Measurements from ENCODE around the gene TRIM25.

The TRIM25 gene

GRCh38 chr17:56913353-56913866 lies 439 bp downstream of the TRIM25 start (continued):
- TF ChIP-seq, protein P1, sequence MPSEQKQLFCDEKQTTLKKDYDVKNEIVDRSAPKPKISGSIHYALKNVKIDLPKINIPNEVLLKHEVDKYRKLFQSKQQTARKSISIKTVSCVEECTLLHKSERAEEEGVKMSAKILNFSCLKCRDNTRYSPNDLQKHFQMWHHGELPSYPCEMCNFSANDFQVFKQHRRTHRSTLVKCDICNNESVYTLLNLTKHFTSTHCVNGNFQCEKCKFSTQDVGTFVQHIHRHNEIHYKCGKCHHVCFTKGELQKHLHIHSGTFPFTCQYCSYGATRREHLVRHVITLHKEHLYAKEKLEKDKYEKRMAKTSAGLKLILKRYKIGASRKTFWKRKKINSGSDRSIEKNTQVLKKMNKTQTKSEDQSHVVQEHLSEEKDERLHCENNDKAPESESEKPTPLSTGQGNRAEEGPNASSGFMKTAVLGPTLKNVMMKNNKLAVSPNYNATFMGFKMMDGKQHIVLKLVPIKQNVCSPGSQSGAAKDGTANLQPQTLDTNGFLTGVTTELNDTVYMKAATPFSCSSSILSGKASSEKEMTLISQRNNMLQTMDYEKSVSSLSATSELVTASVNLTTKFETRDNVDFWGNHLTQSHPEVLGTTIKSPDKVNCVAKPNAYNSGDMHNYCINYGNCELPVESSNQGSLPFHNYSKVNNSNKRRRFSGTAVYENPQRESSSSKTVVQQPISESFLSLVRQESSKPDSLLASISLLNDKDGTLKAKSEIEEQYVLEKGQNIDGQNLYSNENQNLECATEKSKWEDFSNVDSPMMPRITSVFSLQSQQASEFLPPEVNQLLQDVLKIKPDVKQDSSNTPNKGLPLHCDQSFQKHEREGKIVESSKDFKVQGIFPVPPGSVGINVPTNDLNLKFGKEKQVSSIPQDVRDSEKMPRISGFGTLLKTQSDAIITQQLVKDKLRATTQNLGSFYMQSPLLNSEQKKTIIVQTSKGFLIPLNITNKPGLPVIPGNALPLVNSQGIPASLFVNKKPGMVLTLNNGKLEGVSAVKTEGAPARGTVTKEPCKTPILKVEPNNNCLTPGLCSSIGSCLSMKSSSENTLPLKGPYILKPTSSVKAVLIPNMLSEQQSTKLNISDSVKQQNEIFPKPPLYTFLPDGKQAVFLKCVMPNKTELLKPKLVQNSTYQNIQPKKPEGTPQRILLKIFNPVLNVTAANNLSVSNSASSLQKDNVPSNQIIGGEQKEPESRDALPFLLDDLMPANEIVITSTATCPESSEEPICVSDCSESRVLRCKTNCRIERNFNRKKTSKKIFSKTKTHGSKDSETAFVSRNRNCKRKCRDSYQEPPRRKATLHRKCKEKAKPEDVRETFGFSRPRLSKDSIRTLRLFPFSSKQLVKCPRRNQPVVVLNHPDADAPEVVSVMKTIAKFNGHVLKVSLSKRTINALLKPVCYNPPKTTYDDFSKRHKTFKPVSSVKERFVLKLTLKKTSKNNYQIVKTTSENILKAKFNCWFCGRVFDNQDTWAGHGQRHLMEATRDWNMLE (tag by site-specific recombination; conservative IDR thresholded peaks at IDR 0.05; ENCODE audit: low read depth): no peak
- TF ChIP-seq ZNF23 (tag by site-specific recombination; IDR thresholded peaks at IDR 0.05; ENCODE audit: borderline replicate concordance) (no peak), ZNF626 (tag by site-specific recombination; IDR thresholded peaks at IDR 0.05) (no peak), ZNF777 (tag by site-specific recombination; IDR thresholded peaks at IDR 0.05; ENCODE audit: borderline replicate concordance) (peak; percentile 86), ZNF280C (tag by site-specific recombination; IDR thresholded peaks at IDR 0.05) (no peak), ZNF792 (tag by site-specific recombination; IDR thresholded peaks at IDR 0.05) (no peak), ZSCAN16 (tag by site-specific recombination; IDR thresholded peaks at IDR 0.05) (no peak), ZNF426 (tag by site-specific recombination; IDR thresholded peaks at IDR 0.05) (no peak), GLI4 (tag by site-specific recombination; IDR thresholded peaks at IDR 0.05) (0 out of 2 replicates have a peak, but pooled peaks have one; percentile 16), ZNF610 (tag by site-specific recombination; IDR thresholded peaks at IDR 0.05; ENCODE audit: borderline replicate concordance) (0 out of 2 replicates have a peak, but pooled peaks have one; percentile 17), ZNF585B (tag by site-specific recombination; IDR thresholded peaks at IDR 0.05) (peak; percentile 24; the same call in 1 of the 2 replicates), ZNF169 (tag by site-specific recombination; IDR thresholded peaks at IDR 0.05) (no peak), ZNF423 (tag by site-specific recombination; IDR thresholded peaks at IDR 0.05) (0 out of 2 replicates have a peak, but pooled peaks have one; percentile 15), HOXA7 (CRISPR knock-in tag; IDR thresholded peaks at IDR 0.05; ENCODE audit: borderline replicate concordance) (no peak), SCRT1 (tag by site-specific recombination; IDR thresholded peaks at IDR 0.05; ENCODE audit: borderline replicate concordance) (peak; percentile 97), ZNF311 (tag by site-specific recombination; IDR thresholded peaks at IDR 0.05; ENCODE audit: borderline replicate concordance) (no peak), ZBTB44 (tag by site-specific recombination; IDR thresholded peaks at IDR 0.05) (peak; percentile 20; the same call in 1 of the 2 replicates), ZNF148 (tag by site-specific recombination; IDR thresholded peaks at IDR 0.05; ENCODE audit: borderline replicate concordance) (no peak)
